Body of pancreas (tissue), 4 donors: ENCODE data around the gene ZNF365. TPM values are rescaled to one million over a fixed set of nuclear protein-coding genes. Genes with fewer than 3 reads are reported as not detected.

Experiments used
- ATAC-seq: fragments of 150-250 bp; one replicate; pipeline ENCODE4 v1.9.1; 2016
- DNase-seq, 4 donors: peaks; one replicate each; pipeline ENCODE4 v3.0.0-alpha.2; 2019
- H3K27ac ChIP-seq, 4 donors: fragments of 200-600 bp; sonication (generic); 1 replicate in 3 of 4; 2 replicates in 1 of 4; pipeline versions ENCODE4 v1.5.1 to v1.6.1; 2016 to 2019; ENCODE audit warnings: mild to moderate bottlenecking in 1 of 4, mixed read lengths in 1 of 4, moderate library complexity in 1 of 4
- H3K27me3 ChIP-seq, 2 donors: fragments of 200-600 bp; sonication (generic); one replicate each; pipeline ENCODE4 v1.6.0; 2016; ENCODE audit warnings: mild to moderate bottlenecking in 1 of 2
- H3K36me3 ChIP-seq, 2 donors: fragments of 200-600 bp; sonication (generic); replicated peaks in 1 of 2; 2 replicates each; pipeline ENCODE4 v1.5.1; 2016; ENCODE audit warnings: low read depth in 2 of 2; ENCODE audit not compliant: insufficient read depth in 1 of 2
- H3K4me1 ChIP-seq: fragments of 200-600 bp; sonication (generic); one replicate; pipeline ENCODE4 v1.6.0; 2016
- H3K4me3 ChIP-seq, 2 donors: fragments of 200-600 bp; sonication (generic); 1 replicate in 1 of 2; 2 replicates in 1 of 2; pipeline ENCODE4 v1.5.1; 2016 to 2019
- H3K9me3 ChIP-seq, 3 donors: fragments of 200-600 bp; sonication (generic); 1 replicate in 2 of 3; 2 replicates in 1 of 3; pipeline ENCODE4 v1.5.1; 2016
- POLR2A ChIP-seq, 3 donors: fragments of 450-650 bp; IDR thresholded peaks; one replicate each; pipeline ENCODE4 v1.6.1; 2016; ENCODE audit warnings: antibody characterized with exemption in 3 of 3, mild to moderate bottlenecking in 2 of 3
- WGBS, 2 donors: methylation state at CpG; one replicate each; pipeline ENCODE4 v1.1.5; 2017; 5-methylcytosine and 5-hydroxymethylcytosine counted together
- intact Hi-C: fragments of 100-400 bp; cut with DNase I; formaldehyde crosslinking; loops from one replicate; pipeline ENCODE4 v1.15.1; 2023
- total RNA-seq, 2 donors: library from RNA; depleted of rRNA; stranded (reverse); fragments of >200 nt; gene quantifications; one replicate each; pipeline ENCODE4 v1.1.0, GENCODE V29; 2016
- TF ChIP-seq, protein P1 (sequence below), 7 experiments: fragments of 450-650 bp in 4 of 7; fragments of 200-600 bp in 3 of 7; sonication (generic) in 3 of 7; IDR thresholded peaks; one replicate each; pipeline ENCODE4 v1.5.1; 2016 to 2019; ENCODE audit warnings: antibody characterized with exemption in 7 of 7

The ZNF365 gene
- total RNA-seq, 2 donors from 2014 or later = 1.0 to 1.6 TPM

DNA sequence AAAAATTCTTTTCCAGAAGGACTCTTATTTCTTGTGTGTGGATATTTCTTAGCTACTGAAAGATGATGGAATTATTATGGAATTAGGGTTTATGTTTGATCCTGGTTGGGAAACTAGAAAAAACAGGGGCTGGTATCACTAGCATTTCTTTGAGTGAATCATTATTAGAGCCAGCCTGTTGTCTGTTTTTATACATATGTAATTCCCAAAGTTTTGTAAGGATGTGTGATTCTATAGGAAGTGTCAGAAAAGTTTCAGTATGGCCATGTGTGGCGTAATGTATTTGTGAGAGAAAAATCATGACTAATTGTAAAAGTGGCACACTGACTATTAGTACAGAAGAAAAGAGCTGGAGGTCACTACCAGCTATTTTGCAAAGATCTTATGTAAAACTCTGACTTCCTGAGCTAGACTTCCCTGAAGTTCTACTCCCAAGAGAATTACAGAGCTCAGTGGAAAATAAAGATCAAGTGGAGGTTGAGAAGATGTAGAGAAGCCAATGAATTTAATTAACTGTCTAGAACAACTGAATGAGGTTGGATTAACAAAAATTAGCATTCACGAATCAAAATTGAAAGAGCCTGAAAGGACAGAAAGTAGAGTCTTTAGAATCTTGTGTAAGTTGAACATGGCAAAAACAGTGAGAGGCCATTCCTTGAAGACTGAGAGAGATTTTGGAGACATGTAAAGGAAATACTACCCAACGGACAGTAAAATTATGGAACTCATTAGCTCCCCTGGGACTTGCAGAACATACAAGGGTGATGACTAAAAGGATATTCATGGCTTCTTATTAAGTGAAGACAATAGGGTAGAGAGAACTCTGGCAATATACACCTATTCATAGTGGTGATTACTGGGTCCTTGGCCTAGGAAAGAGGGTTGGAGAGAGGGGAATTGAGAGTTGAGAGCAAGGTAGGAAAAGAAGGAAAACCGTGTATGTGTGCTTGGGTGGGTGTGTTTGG lies 12.5 kb downstream of the ZNF365 start:
- Histone ChIP-seq H3K4me3 (no peak overlapping the region), H3K36me3 (no peaks in the 10 kb centered on the region), H3K4me1 (no peaks in the 10 kb centered on the region), H3K27ac (no peak overlapping the region), H3K27me3 (no peaks in the 10 kb centered on the region), H3K9me3 (no peaks in the 10 kb centered on the region)
- WGBS, 2 donors = 59 to 66% methylated on average over 4 of the region's 4 CpGs
- TF ChIP-seq, protein P1, sequence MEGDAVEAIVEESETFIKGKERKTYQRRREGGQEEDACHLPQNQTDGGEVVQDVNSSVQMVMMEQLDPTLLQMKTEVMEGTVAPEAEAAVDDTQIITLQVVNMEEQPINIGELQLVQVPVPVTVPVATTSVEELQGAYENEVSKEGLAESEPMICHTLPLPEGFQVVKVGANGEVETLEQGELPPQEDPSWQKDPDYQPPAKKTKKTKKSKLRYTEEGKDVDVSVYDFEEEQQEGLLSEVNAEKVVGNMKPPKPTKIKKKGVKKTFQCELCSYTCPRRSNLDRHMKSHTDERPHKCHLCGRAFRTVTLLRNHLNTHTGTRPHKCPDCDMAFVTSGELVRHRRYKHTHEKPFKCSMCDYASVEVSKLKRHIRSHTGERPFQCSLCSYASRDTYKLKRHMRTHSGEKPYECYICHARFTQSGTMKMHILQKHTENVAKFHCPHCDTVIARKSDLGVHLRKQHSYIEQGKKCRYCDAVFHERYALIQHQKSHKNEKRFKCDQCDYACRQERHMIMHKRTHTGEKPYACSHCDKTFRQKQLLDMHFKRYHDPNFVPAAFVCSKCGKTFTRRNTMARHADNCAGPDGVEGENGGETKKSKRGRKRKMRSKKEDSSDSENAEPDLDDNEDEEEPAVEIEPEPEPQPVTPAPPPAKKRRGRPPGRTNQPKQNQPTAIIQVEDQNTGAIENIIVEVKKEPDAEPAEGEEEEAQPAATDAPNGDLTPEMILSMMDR (IDR thresholded peaks at IDR 0.05) = no peak
- no peak for TF ChIP-seq POLR2A (IDR thresholded peaks at IDR 0.05)
- intact Hi-C loops = no loop called here
- no peak for ATAC-seq
- DNase-seq = no peak

DNA sequence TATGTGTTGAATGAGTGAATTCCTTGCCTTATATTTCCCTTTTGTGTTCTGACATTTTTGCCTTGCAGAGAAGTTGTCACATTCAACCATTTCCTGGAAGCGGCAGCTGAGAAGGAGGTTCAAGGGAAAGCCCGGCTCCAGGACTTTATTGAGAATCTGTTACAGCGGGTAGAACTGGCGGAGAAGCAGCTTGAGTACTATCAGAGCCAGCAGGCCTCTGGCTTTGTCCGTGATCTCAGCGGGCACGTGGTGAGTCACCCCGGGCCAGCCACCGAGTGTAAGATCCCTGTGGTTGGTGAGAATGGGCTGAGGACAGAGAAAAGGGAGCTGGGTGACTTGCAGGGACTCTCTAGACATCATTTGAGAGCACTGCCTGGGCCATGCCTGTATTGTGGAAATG lies 14.2 kb downstream of the ZNF365 start:
- Histone ChIP-seq H3K27me3 (no peaks in the 10 kb centered on the region), H3K9me3 (no peaks in the 10 kb centered on the region), H3K4me1 (no peaks in the 10 kb centered on the region), H3K36me3 (no peaks in the 10 kb centered on the region), H3K4me3 (no peak overlapping the region), H3K27ac (no peak overlapping the region)
- ATAC-seq (no peak), DNase-seq (no peak)
- 68 to 71% methylated on average over 9 of the region's 9 CpGs for WGBS, 2 donors
- intact Hi-C loops = no loop called here
- TF ChIP-seq, protein P1 (IDR thresholded peaks at IDR 0.05) = no peak
- no peak for TF ChIP-seq POLR2A (IDR thresholded peaks at IDR 0.05)

GRCh38 chr10:62390497-62391176 lies 16.5 kb downstream of the ZNF365 start:
- no peaks in the 10 kb centered on the region for H3K4me1 ChIP-seq
- intact Hi-C loops = no loop called here
- TF ChIP-seq POLR2A (IDR thresholded peaks at IDR 0.05) = no peak
- TF ChIP-seq, protein P1 (IDR thresholded peaks at IDR 0.05) = no peak
- H3K27ac ChIP-seq = no peak overlapping the region
- DNase-seq (no peak), ATAC-seq (no peak)
- H3K4me3 ChIP-seq = no peak overlapping the region
- no peaks in the 10 kb centered on the region for H3K9me3 ChIP-seq
- 71 to 81% methylated on average over 2 of the region's 2 CpGs for WGBS, 2 donors
- no peaks in the 10 kb centered on the region for H3K27me3 ChIP-seq
- H3K36me3 ChIP-seq = no peaks in the 10 kb centered on the region

DNA sequence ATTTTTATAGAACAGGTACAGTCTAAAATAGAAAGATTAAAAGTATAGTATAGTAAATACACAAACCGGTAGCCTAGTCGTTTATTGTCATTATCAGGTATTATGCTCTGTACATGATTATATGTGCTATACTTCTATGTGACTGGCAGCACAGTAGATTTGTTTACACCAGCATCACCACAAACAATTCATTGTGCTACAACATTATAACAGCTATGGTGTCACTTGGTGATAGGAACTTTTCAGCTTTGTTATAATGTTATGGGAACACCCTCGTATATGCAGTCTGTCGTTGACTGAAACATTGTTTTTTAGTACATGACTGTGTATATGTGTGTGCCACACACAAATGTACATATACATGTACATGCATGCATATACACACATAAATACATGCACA lies 19.1 kb downstream of the ZNF365 start:
- TF ChIP-seq, protein P1 (IDR thresholded peaks at IDR 0.05) = no peak
- TF ChIP-seq POLR2A (IDR thresholded peaks at IDR 0.05) = no peak
- ATAC-seq (no peak), DNase-seq (no peak)
- Histone ChIP-seq H3K27me3 (no peaks in the 10 kb centered on the region), H3K27ac (no peak overlapping the region), H3K9me3 (no peaks in the 10 kb centered on the region), H3K4me1 (no peaks in the 10 kb centered on the region), H3K36me3 (no peaks in the 10 kb centered on the region), H3K4me3 (no peak overlapping the region)
- intact Hi-C loops = no loop called here
- 69 to 81% methylated on average over 4 of the region's 4 CpGs for WGBS, 2 donors
